PC-3 (cell line): ENCODE results near the gene NAV2.

Experiments used
- EZH2 ChIP-seq: fragments of 300-600 bp; sonication (generic); IDR thresholded peaks from one replicate; pipeline ENCODE4 v1.6.1; 2017; ENCODE audit warnings: antibody characterized with exemption, mild to moderate bottlenecking, low read length; ENCODE audit not compliant: unreplicated experiment
- EZH2phosphoT487 ChIP-seq: fragments of 300-600 bp; sonication (generic); IDR thresholded peaks from 2 replicates; pipeline ENCODE4 v1.6.1; 2018; ENCODE audit warnings: mild to moderate bottlenecking, antibody characterized with exemption, low read length, borderline replicate concordance
- TF ChIP-seq, protein P1 (sequence below): fragments of 300-600 bp; sonication (generic); conservative IDR thresholded peaks from 2 replicates; pipeline ENCODE4 v1.5.1; 2017; ENCODE audit warnings: antibody characterized with exemption, low read depth, mild to moderate bottlenecking, low read length

DNA sequence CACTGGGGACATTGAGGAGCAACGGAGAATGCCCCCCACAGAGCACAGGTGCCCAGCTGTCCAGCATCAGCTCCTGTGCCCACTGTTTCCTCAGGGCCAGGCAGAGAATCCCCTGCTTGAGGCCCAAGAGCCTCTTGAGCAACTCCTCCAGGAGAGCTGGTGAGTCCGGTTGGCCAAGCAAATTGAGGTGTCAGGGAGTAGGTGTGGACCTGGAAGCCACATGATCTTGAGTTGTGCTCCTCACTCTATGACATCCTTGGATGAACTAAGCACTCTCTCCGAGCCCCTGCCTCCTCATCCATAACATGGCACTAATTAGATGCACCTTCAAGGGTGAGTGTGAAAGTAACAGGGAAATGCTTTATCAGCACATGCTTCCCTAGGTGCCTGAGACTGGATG lies 326.3 kb downstream of the NAV2 start:
- TF ChIP-seq, protein P1, sequence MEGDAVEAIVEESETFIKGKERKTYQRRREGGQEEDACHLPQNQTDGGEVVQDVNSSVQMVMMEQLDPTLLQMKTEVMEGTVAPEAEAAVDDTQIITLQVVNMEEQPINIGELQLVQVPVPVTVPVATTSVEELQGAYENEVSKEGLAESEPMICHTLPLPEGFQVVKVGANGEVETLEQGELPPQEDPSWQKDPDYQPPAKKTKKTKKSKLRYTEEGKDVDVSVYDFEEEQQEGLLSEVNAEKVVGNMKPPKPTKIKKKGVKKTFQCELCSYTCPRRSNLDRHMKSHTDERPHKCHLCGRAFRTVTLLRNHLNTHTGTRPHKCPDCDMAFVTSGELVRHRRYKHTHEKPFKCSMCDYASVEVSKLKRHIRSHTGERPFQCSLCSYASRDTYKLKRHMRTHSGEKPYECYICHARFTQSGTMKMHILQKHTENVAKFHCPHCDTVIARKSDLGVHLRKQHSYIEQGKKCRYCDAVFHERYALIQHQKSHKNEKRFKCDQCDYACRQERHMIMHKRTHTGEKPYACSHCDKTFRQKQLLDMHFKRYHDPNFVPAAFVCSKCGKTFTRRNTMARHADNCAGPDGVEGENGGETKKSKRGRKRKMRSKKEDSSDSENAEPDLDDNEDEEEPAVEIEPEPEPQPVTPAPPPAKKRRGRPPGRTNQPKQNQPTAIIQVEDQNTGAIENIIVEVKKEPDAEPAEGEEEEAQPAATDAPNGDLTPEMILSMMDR: no peak
- TF ChIP-seq EZH2 (no peak), EZH2phosphoT487 (no peak)
